Gastroesophageal sphincter (tissue), 3 donors: ENCODE results near the gene ABI3BP.

Experiments
- EP300 ChIP-seq: sonication (generic); formaldehyde crosslinking; IDR thresholded peaks from one replicate; pipeline ENCODE4 v1.6.1; 2017; ENCODE audit warnings: antibody characterized with exemption, mild to moderate bottlenecking
- POLR2A ChIP-seq, 2 donors: fragments of 450-650 bp; IDR thresholded peaks; one replicate each; pipeline ENCODE4 v1.6.1; 2017; ENCODE audit warnings: antibody characterized with exemption in 2 of 2, mild to moderate bottlenecking in 2 of 2, moderate library complexity in 1 of 2
- POLR2AphosphoS5 ChIP-seq: sonication (generic); formaldehyde crosslinking; IDR thresholded peaks from one replicate; pipeline ENCODE4 v1.6.1; 2017; ENCODE audit warnings: antibody characterized with exemption
- TF ChIP-seq, protein P1 (sequence below), 4 experiments: fragments of 200-600 bp in 2 of 4; fragments of 450-650 bp in 2 of 4; sonication (generic) in 1 of 4; IDR thresholded peaks; one replicate each; pipeline ENCODE4 v1.5.1; 2017 to 2019; ENCODE audit warnings: antibody characterized with exemption in 4 of 4, mild to moderate bottlenecking in 2 of 4, moderate library complexity in 2 of 4

- TF ChIP-seq, protein P1, sequence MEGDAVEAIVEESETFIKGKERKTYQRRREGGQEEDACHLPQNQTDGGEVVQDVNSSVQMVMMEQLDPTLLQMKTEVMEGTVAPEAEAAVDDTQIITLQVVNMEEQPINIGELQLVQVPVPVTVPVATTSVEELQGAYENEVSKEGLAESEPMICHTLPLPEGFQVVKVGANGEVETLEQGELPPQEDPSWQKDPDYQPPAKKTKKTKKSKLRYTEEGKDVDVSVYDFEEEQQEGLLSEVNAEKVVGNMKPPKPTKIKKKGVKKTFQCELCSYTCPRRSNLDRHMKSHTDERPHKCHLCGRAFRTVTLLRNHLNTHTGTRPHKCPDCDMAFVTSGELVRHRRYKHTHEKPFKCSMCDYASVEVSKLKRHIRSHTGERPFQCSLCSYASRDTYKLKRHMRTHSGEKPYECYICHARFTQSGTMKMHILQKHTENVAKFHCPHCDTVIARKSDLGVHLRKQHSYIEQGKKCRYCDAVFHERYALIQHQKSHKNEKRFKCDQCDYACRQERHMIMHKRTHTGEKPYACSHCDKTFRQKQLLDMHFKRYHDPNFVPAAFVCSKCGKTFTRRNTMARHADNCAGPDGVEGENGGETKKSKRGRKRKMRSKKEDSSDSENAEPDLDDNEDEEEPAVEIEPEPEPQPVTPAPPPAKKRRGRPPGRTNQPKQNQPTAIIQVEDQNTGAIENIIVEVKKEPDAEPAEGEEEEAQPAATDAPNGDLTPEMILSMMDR (IDR thresholded peaks at IDR 0.05) = no peak
- no peak for TF ChIP-seq POLR2AphosphoS5
- no peak for TF ChIP-seq POLR2A (IDR thresholded peaks at IDR 0.05)
- no peak for TF ChIP-seq EP300
These were observed 177.6 kb downstream of the ABI3BP start for GRCh38 chr3:100815583-100815982.
